GM08714 (cell line): ENCODE data around the gene BTF3L4.
"Not testable (repeated sequence)": the region's sequence is repeated elsewhere in the genome, so short reads cannot be mapped to it uniquely, and the experiment has no call there.

Source experiments
- H3K4me3 ChIP-seq: fragments of 200-500 bp; sonication (Bioruptor generic); 2 replicates; pipeline ENCODE4 v1.5.1; 2014; ENCODE audit warnings: mild to moderate bottlenecking, low read length, inconsistent platforms
- ZNF274 ChIP-seq: IDR thresholded peaks from 2 replicates; pipeline ENCODE4 v1.6.1; 2012; ENCODE audit warnings: mild to moderate bottlenecking, low read depth, low read length

Gene BTF3L4

GRCh38 chr1:52056163-52056936, at the start of gene BTF3L4:
Gene BTF3L4 (plus strand): TSS chr1:52056295. CDS start chr1:52059848, 3,553 bp downstream.
- TF ChIP-seq ZNF274: no peak
- H3K4me3 ChIP-seq: peak within 1 kb of the TSS; percentile 91

- no peak for TF ChIP-seq ZNF274
Observed at GRCh38 chr1:52007215-52008002, 48.7 kb upstream of the BTF3L4 start.

GRCh38 chr1:52008071-52008809, 47.9 kb upstream of the BTF3L4 start:
- no peak for TF ChIP-seq ZNF274
- no peak overlapping the region for H3K4me3 ChIP-seq

More at GRCh38 chr1:52007215-52008002, 48.7 kb upstream of the BTF3L4 start:
- no peak overlapping the region for H3K4me3 ChIP-seq

GRCh38 chr1:52022133-52022532, 34.0 kb upstream of the BTF3L4 start:
- H3K4me3 ChIP-seq: no peak overlapping the region
- TF ChIP-seq ZNF274: no peak

- TF ChIP-seq ZNF274: no peak
- no peak overlapping the region for H3K4me3 ChIP-seq
Observed at GRCh38 chr1:52026278-52026677, 29.8 kb upstream of the BTF3L4 start.

GRCh38 chr1:52028328-52028727, 27.8 kb upstream of the BTF3L4 start:
- no peak for TF ChIP-seq ZNF274

GRCh38 chr1:52028839-52029238, 27.3 kb upstream of the BTF3L4 start:
- H3K4me3 ChIP-seq: not testable (repeated sequence)

More at GRCh38 chr1:52028328-52028727, 27.8 kb upstream of the BTF3L4 start:
- H3K4me3 ChIP-seq: no peak overlapping the region

GRCh38 chr1:52032124-52032784, 23.8 kb upstream of the BTF3L4 start:
- peak overlapping the region; percentile 87 for H3K4me3 ChIP-seq
- no peak for TF ChIP-seq ZNF274

- TF ChIP-seq ZNF274: no peak
- peak overlapping the region; percentile 87 for H3K4me3 ChIP-seq
Observed at GRCh38 chr1:52032785-52033131, 23.3 kb upstream of the BTF3L4 start.

- no peak for TF ChIP-seq ZNF274
- peak within 1 kb of the TSS; percentile 87 for H3K4me3 ChIP-seq
Observed at GRCh38 chr1:52033190-52034049, 22.7 kb upstream of the BTF3L4 start, which contains the start of gene KTI12. Gene KTI12 (minus strand): TSS chr1:52033810. CDS start chr1:52033761, 49 bp downstream.

- no peak for TF ChIP-seq ZNF274
- peak overlapping the region; percentile 87; the same call in 1 of the 2 replicates for H3K4me3 ChIP-seq
Observed at GRCh38 chr1:52034050-52034384, 22.1 kb upstream of the BTF3L4 start.

- no peak overlapping the region for H3K4me3 ChIP-seq
- no peak for TF ChIP-seq ZNF274
Observed at GRCh38 chr1:52037402-52037814, 18.7 kb upstream of the BTF3L4 start.

- TF ChIP-seq ZNF274: no peak
- no peak overlapping the region for H3K4me3 ChIP-seq
Observed at GRCh38 chr1:52037909-52038308, 18.2 kb upstream of the BTF3L4 start.
